A549 treated with dexamethasone at 1 μM for 4 hours (cell line): ENCODE measurements around the gene HSPA12B. TPM values are rescaled to one million over a fixed set of nuclear protein-coding genes. Genes with fewer than 3 reads are reported as not detected.

Experiments used
- total RNA-seq: library from RNA; stranded (reverse); fragments of 200-300 nt; extraction: Qiagen RNA extraction; gene quantifications from 5 replicates; pipeline ENCODE4 v1.2.3, GENCODE V29; 2022

HSPA12B gene
- 0.38 to 0.56 TPM (median 0.47 TPM) in 5 replicates for total RNA-seq

GRCh38 chr20:3732327-3733118 is at the start of gene HSPA12B:
HSPA12B (plus strand) TSS chr20:3732685; CDS start chr20:3738675, 5,990 bp downstream.

GRCh38 chr20:3712279-3712873 is 20.1 kb upstream of the HSPA12B start, which contains the start of gene SIGLEC1:
SIGLEC1 (minus strand) TSS chr20:3712600; CDS start chr20:3707128, 5,472 bp downstream.

GRCh38 chr20:3767427-3768341 is 35.2 kb downstream of the HSPA12B start, which contains the start of gene ADISSP:
ADISSP (minus strand) TSS chr20:3767753; CDS start chr20:3760100, 7,653 bp downstream.

GRCh38 chr20:3781153-3781910 is 48.8 kb downstream of the HSPA12B start, which contains the start of gene SPEF1:
SPEF1 (minus strand) TSS chr20:3781448; CDS start chr20:3781287, 161 bp downstream.

GRCh38 chr20:3786665-3787323 is 54.3 kb downstream of the HSPA12B start, which contains the start of gene CENPB:
CENPB (minus strand) TSS chr20:3786740; CDS start chr20:3786483, 257 bp downstream.

GRCh38 chr20:3795511-3796468 is 63.3 kb downstream of the HSPA12B start, which contains the start of gene CDC25B:
CDC25B (plus strand) TSS chr20:3796310; CDS start chr20:3796532, 222 bp downstream.

Other genes with a start within 250 kb of the HSPA12B start
- gene GFRA4, start 69.3 kb upstream of the HSPA12B start, total RNA-seq: not detected in 5 replicates
- 0.03 to 0.14 TPM (median 0.11 TPM) in 5 replicates for gene ADAM33, start 50.7 kb upstream of the HSPA12B start, total RNA-seq
- gene SIGLEC1, start 20.1 kb upstream of the HSPA12B start, total RNA-seq: 0.01 to 0.04 TPM (median 0.02 TPM) in 5 replicates
- gene ADISSP, start 35.1 kb downstream of the HSPA12B start, total RNA-seq: 101 to 162 TPM (median 143 TPM) in 5 replicates
- gene SPEF1, start 48.8 kb downstream of the HSPA12B start, total RNA-seq: 1.4 to 2.1 TPM (median 1.7 TPM) in 5 replicates
- gene CENPB, start 54.1 kb downstream of the HSPA12B start, total RNA-seq: 95.4 to 111 TPM (median 107 TPM) in 5 replicates
- 150 to 218 TPM (median 215 TPM) in 5 replicates for gene CDC25B, start 63.6 kb downstream of the HSPA12B start, total RNA-seq
- 11.2 to 17.8 TPM (median 17.2 TPM) in 5 replicates for gene AP5S1, start 87.9 kb downstream of the HSPA12B start, total RNA-seq
- gene MAVS, start 114.1 kb downstream of the HSPA12B start, total RNA-seq: 16.8 to 29.1 TPM (median 27.2 TPM) in 5 replicates
- gene PANK2, start 156.7 kb downstream of the HSPA12B start, total RNA-seq: 49.5 to 59.4 TPM (median 54.8 TPM) in 5 replicates